ENCODE data around the gene SLC15A4. TPM values are rescaled to one million over a fixed set of nuclear protein-coding genes. Genes with fewer than 3 reads are reported as not detected.

The SLC15A4 gene
- total RNA-seq, 2 experiments from 2014 or later, result 53.3 to 87.3 TPM

DNA sequence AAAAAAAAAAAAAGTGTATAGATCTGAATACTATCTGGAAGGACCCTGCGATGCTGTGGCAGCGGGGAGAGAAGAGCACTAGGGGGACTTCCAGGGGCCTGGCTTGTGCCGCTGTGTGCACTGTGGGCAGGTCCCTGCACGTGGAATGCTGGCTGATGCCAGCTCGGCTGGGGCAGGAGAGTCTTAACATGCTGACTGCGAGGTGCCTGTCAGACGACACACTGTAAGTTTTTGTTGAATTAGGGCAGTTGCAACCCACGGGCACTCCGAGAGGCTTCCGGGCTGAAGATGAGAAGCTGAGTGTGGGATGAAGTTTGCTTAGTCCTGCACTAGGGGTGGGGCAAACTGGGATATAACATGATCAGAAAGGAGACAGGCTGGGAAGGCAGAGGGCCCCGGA lies 40.2 kb upstream of the SLC15A4 start:
- no peak for DNase-seq (ENCODE audit: low spot score)
- no peak overlapping the region for H3K27ac ChIP-seq (ENCODE audit: low read depth, low read length, poor library complexity, severe bottlenecking)
- no peaks in the 10 kb centered on the region for H3K36me3 ChIP-seq (ENCODE audit: insufficient read depth, low read length)
- TF ChIP-seq, protein P1, sequence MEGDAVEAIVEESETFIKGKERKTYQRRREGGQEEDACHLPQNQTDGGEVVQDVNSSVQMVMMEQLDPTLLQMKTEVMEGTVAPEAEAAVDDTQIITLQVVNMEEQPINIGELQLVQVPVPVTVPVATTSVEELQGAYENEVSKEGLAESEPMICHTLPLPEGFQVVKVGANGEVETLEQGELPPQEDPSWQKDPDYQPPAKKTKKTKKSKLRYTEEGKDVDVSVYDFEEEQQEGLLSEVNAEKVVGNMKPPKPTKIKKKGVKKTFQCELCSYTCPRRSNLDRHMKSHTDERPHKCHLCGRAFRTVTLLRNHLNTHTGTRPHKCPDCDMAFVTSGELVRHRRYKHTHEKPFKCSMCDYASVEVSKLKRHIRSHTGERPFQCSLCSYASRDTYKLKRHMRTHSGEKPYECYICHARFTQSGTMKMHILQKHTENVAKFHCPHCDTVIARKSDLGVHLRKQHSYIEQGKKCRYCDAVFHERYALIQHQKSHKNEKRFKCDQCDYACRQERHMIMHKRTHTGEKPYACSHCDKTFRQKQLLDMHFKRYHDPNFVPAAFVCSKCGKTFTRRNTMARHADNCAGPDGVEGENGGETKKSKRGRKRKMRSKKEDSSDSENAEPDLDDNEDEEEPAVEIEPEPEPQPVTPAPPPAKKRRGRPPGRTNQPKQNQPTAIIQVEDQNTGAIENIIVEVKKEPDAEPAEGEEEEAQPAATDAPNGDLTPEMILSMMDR (conservative IDR thresholded peaks at IDR 0.05; ENCODE audit: low read length), result no peak
- no peak for TF ChIP-seq EZH2phosphoT487 (IDR thresholded peaks at IDR 0.05; ENCODE audit: borderline replicate concordance, low read depth, low read length)
- no peak overlapping the region for H2AFZ ChIP-seq (ENCODE audit: low read length)
- H3K4me2 ChIP-seq (ENCODE audit: low read length), result no peak overlapping the region
- no peak overlapping the region for H3K4me3 ChIP-seq (ENCODE audit: low read depth, low read length, poor library complexity, severe bottlenecking)
- H4K20me1 ChIP-seq (ENCODE audit: insufficient read depth, low read length), result no peaks in the 10 kb centered on the region
- no TSS peak for BruUV-seq (replicated peaks)
- ChIA-PET CTCF (ENCODE audit: unreplicated experiment) (no interaction called here), POLR2A (no interaction called here)
- intact Hi-C loops (cut with micrococcal nuclease; ENCODE audit: unreplicated experiment), result no loop called here
- H3K9me2 ChIP-seq (ENCODE audit: insufficient read depth, low read length), result no peaks in the 10 kb centered on the region
- no peaks in the 10 kb centered on the region for H3K79me2 ChIP-seq (ENCODE audit: insufficient read depth, low read depth, low read length)
- H3K9me3 ChIP-seq (ENCODE audit: low read length), result no peaks in the 10 kb centered on the region
- H3K4me1 ChIP-seq (ENCODE audit: insufficient read depth, low read length, poor library complexity, severe bottlenecking), result no peaks in the 10 kb centered on the region

- H3K4me2 ChIP-seq (ENCODE audit: low read length), result no peak overlapping the region
- no peaks in the 10 kb centered on the region for H4K20me1 ChIP-seq (ENCODE audit: insufficient read depth, low read length)
- DNase-seq (ENCODE audit: low spot score), result no peak
- POLR2A ChIA-PET, result interaction anchor here (0.6 kb wide), 1 partner anchor 473 kb away, joined by 5 read pairs; no protein-coding TSS in a partner anchor
- no peaks in the 10 kb centered on the region for H3K4me1 ChIP-seq (ENCODE audit: insufficient read depth, low read length, poor library complexity, severe bottlenecking)
- H3K4me3 ChIP-seq (ENCODE audit: low read depth, low read length, poor library complexity, severe bottlenecking), result no peak overlapping the region
- H3K9me2 ChIP-seq (ENCODE audit: insufficient read depth, low read length), result no peaks in the 10 kb centered on the region
- intact Hi-C loops (cut with micrococcal nuclease; ENCODE audit: unreplicated experiment), result no loop called here
- no peak overlapping the region for H2AFZ ChIP-seq (ENCODE audit: low read length)
- H3K27ac ChIP-seq (ENCODE audit: low read depth, low read length, poor library complexity, severe bottlenecking), result no peak overlapping the region
- no TSS peak for BruUV-seq (replicated peaks)
- CTCF ChIA-PET (ENCODE audit: unreplicated experiment), result no interaction called here
- no peaks in the 10 kb centered on the region for H3K79me2 ChIP-seq (ENCODE audit: insufficient read depth, low read depth, low read length)
- no peaks in the 10 kb centered on the region for H3K9me3 ChIP-seq (ENCODE audit: low read length)
- TF ChIP-seq, protein P1 (conservative IDR thresholded peaks at IDR 0.05; ENCODE audit: low read length), result no peak
- no peak for TF ChIP-seq EZH2phosphoT487 (IDR thresholded peaks at IDR 0.05; ENCODE audit: borderline replicate concordance, low read depth, low read length)
- H3K36me3 ChIP-seq (ENCODE audit: insufficient read depth, low read length), result no peaks in the 10 kb centered on the region
Measured at GRCh38 chr12:128861226-128862016, 37.7 kb upstream of the SLC15A4 start.

DNA sequence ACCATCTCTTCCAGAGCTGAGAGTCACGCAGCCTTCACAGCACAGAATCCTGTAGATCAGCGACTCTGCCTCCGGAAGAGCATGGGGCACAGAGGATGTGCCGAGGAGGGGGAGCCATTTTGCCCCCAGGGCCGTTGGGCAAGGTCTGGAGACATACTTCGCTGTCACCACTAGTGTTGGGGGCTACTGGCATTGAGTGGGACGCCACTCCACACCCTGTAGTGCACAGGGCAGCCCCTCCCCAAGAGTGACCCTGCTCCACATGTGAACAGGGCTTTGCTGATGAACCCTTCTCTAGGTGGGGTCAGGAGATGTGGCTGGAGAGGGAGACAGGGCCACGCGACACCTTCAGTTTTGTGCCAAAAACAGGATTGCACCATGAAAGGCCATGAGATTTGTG lies 35.6 kb upstream of the SLC15A4 start:
- no peaks in the 10 kb centered on the region for H3K79me2 ChIP-seq (ENCODE audit: insufficient read depth, low read depth, low read length)
- no peaks in the 10 kb centered on the region for H4K20me1 ChIP-seq (ENCODE audit: insufficient read depth, low read length)
- no peaks in the 10 kb centered on the region for H3K9me3 ChIP-seq (ENCODE audit: low read length)
- no peak overlapping the region for H3K4me2 ChIP-seq (ENCODE audit: low read length)
- intact Hi-C loops (cut with micrococcal nuclease; ENCODE audit: unreplicated experiment), result no loop called here
- POLR2A ChIA-PET, result interaction anchor here (1.1 kb wide), 1 partner anchor 19 kb away, joined by 3 read pairs; no protein-coding TSS in a partner anchor
- no peak for TF ChIP-seq EZH2phosphoT487 (IDR thresholded peaks at IDR 0.05; ENCODE audit: borderline replicate concordance, low read depth, low read length)
- CTCF ChIA-PET (ENCODE audit: unreplicated experiment), result no interaction called here
- H3K9me2 ChIP-seq (ENCODE audit: insufficient read depth, low read length), result no peaks in the 10 kb centered on the region
- no TSS peak for BruUV-seq (replicated peaks)
- H3K36me3 ChIP-seq (ENCODE audit: insufficient read depth, low read length), result no peaks in the 10 kb centered on the region
- H3K27ac ChIP-seq (ENCODE audit: low read depth, low read length, poor library complexity, severe bottlenecking), result no peak overlapping the region
- no peaks in the 10 kb centered on the region for H3K4me1 ChIP-seq (ENCODE audit: insufficient read depth, low read length, poor library complexity, severe bottlenecking)
- no peak overlapping the region for H3K4me3 ChIP-seq (ENCODE audit: low read depth, low read length, poor library complexity, severe bottlenecking)
- no peak for DNase-seq (ENCODE audit: low spot score)
- no peak overlapping the region for H2AFZ ChIP-seq (ENCODE audit: low read length)
